Right hindlimb (tissue), 1 donor: Measurements from ENCODE around the gene ACRBP.

Experiments used
- DNase-seq: peaks from one replicate; pipeline ENCODE4 v3.0.0-alpha.2; 2018

The ACRBP gene

DNA sequence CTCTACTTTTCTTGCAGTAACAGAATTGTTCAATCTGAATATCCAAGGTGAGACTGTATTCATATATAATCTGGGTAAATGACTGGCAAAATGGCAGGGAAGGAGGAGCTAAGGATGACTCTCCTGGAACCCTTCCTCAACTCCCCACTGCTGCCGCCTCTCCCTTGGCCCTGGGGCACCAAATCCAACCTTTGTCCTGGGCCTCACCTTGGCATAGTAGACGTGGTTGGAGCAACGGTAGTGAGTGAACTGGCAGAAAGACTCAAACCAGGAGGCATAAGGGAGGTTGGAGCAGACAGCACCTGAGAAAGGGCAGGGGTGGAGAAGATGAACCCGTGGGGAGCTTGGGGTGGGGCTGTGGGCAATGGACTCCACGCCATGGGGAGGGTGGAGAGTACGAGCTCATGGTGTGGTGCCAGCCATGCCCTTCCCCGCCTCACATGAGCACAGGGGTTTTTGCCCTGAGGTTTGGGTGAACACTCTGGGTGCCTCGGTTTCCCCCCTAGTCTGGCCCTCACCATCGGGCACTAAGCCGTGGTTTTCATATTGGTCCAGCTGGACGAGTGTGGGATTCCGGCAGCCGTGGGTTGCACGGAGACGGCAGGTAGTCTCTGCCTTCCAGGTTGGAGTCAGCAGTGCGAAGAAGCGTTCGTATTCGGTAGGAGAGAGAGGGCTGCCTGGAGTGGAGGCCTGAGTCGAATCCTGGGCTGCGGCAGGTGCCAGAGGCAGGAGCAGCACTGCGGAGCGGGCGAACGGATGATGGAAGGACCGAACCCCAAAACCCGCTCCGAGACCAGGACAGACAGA is 753 bp downstream of the ACRBP start:
- DNase-seq, result no peak

DNA sequence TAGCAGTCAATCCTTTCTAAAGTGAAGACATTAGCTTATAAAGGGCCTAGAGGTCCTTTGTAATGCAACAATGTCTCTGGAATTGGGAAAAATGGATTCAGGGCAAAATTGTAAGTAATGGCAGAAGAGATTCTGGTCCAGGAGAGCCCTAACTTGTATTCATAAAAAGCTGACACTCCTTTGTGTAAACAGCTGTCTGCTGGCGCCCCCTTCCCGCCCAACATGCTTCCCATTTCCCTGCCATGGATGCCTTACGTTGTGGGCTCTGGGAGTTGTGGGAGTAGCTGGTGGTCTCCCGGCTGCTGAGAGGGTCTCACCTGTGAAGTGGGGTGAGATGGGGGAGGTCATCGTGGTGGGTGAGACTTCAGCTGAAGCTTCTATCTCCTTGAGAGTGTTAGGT is 2.3 kb downstream of the ACRBP start:
- peak; percentile 67 for DNase-seq

DNA sequence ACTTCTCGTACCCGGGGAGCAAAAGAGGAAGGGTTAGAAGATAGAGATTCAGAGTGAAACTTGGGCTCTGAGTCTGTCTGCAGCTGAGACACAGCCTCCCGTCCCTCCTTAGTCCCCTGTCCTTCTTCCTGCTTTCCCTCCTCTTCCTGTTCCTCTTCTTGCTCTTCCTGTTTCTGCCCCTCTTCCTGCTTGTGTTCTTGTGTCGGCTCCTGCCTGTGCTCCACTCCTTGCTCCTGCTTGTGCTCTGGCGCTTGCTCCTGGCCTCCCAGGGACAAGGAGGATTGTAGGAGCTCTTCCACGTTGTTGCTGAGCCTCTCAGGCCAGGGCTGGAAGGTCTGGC is 3.0 kb downstream of the ACRBP start:
- no peak for DNase-seq

DNA sequence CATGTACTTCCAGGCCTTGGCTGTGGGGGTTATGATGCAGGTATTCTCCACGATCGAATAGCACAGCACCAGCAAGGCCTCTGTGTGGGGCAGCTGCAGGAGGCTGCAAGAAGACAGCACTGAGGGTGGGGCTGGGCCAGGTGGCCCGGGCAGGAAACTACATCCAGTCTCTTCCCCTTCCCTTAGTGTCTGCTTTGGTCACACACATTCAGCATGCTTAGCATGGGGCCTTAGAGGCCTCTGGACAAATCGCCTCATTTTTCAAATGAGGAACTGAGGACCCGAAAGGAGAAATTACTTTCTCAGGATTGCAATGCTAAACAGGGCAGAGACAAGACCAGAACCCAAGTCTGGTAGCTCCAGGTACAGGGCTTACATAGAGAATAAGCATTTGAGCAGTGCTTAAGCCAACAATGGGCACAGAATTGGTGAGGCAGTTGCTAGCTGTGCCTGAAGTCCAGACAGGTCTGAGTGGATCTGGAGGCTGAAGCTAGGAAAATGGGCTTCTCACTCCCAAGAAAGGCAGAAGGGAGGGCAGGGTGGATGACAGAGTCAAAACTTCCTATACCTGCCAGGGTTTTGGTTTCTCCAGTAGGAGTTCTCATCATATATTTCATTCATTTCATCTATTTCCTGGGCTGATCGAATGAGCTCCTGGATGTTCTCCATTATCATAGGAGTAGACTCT is 3.5 kb downstream of the ACRBP start:
- no peak for DNase-seq

DNA sequence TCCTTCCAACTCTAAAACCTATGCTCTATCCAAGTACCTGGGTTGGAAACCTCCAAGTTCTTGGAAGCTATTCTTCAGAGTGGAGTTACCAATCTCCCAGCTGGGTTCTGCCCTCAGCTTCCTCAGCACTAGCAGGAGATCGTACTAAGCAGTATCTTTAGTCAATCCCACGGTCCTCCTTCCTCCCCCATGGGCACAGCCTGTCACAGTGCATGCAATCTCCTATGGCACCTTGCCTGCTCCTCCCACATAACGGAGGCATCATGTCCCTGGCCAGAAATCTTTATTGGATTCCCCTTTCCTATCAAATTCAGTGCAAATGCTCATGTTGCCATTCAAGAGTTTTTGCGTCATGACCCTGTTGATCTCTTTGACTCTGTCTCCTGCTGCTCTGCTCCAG is 6.1 kb downstream of the ACRBP start:
- no peak for DNase-seq

DNA sequence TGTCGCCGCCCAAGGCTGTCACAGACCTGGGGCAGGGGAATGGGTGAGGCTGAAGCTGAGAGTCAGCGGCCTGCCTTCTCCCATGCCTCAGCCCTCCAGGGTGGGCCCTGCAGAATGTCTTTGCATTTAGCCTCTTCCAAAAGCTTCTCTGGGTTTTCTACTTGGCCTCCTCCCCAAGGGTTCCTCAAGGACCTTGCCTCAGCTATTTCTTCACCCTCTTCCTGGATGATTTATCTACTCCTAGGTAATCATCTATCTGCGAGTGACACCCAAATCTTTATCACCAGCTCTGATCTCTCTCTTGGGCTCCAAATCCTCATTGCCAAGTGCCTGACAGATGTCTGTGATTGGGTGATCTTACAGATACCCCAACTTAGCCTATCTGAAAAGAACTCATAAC is 6.7 kb downstream of the ACRBP start:
- no peak for DNase-seq

DNA sequence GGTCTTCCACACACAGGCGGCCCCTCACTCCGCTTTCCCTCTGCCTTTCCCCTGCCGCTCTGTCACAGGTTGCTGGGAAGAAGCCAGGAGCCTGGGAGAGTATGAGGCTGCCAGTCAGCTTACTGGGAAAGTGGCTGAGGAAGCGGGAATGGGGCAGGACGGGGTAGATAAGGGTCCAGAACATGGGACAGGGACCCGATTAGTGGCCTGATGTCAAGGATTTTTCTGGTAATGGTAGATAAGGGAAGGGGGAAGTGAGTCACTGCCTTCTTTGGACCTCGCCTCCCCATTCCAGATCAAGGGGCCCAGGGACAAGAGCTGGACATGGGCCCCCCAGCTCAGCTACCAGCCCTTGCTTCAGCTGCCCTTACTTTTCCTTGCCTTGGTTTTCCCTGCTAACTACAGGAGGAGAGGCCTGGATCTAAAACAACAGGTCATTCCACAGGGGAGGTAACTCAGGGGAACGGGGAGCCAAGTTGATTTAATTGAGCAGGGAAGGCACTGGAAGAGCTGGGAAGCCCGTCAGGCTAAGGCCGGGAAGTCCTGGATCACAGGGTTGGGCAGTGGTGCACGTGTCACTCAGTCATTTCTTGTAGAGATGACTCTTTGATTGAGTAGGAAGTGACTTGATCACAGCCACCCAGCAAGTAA is 8.0 kb downstream of the ACRBP start:
- DNase-seq, result no peak

DNA sequence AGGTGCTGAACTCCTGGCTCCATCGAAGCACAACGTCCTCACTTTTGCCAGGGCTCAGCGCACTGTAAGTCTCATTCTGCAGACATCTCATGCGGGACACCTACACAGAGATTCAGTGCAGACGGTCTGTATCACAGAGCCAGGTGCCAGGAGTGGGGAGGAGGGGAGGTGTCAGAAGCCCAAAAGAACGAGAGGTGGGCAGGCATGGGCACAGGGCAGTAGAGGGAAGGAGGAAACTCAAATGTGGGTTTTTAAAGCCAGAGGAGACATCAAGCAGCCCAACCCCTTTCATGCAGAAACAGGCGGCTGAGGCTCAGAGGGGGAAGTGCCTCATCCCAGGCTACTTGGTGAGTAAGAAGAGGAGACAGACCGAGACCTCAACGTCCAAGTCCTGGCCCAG is 8.9 kb downstream of the ACRBP start:
- DNase-seq, result no peak

DNA sequence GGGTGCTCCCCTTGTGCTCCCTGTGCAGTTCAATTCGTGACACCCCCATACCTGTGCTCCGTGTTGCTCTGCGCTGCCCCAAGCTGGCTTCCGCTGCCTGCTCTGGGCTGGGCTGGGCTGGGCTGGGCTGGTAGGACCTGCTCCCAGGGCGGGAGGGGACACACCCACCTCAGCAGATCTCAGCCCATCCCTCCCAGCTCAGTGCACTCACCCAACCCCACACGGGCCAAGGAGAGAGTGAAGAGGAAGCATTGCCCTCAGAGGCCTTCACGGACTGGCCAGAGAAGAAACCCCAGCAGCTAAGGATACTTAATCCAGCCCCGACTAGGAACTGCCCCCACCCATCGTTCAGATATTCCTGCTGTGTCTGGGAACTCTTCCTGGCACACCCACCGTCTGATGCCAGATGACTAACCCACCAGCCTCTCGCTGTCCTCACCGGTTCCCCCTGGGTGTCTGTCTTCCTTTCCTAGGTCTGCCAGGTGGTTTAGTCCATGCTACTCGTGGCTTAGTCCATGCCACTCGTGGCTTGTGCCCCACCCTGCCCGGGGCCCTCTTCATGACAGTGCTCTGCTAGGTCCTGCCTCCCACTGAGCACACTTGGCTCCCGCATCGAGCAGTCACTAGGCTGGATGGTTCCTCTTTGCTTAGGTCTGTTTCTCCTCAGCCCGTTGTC is 11.2 kb downstream of the ACRBP start, which contains the start of gene LPAR5:
Gene LPAR5, minus strand, starts transcription at position 104 of the 676 bp plus-strand sequence. CDS start 14,711 bp downstream, outside the sequence.
- DNase-seq, result no peak

DNA sequence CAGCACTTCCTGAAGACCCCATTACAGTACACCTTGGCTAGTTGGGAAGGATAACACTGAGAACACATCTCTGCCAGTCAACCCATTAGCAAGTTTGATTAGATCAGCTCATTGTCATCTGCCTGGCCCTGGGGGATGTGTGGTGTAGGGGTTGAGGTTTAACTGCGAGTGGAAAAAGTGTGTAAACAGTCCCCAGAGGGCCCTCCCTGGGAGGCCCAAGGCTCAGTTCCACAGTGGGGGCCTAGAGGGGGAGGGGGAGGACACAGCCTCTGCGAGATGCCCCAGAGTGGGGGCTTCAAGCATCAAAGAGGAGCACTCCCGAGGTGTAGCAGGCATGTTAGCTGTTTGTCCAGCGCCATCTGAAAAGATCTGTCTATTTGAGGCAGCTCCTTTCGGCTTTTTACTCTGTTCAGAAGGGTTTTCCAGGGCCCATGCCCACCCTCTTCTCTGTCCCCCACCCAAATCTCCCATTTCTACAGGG is 11.8 kb downstream of the ACRBP start:
- DNase-seq, result no peak

DNA sequence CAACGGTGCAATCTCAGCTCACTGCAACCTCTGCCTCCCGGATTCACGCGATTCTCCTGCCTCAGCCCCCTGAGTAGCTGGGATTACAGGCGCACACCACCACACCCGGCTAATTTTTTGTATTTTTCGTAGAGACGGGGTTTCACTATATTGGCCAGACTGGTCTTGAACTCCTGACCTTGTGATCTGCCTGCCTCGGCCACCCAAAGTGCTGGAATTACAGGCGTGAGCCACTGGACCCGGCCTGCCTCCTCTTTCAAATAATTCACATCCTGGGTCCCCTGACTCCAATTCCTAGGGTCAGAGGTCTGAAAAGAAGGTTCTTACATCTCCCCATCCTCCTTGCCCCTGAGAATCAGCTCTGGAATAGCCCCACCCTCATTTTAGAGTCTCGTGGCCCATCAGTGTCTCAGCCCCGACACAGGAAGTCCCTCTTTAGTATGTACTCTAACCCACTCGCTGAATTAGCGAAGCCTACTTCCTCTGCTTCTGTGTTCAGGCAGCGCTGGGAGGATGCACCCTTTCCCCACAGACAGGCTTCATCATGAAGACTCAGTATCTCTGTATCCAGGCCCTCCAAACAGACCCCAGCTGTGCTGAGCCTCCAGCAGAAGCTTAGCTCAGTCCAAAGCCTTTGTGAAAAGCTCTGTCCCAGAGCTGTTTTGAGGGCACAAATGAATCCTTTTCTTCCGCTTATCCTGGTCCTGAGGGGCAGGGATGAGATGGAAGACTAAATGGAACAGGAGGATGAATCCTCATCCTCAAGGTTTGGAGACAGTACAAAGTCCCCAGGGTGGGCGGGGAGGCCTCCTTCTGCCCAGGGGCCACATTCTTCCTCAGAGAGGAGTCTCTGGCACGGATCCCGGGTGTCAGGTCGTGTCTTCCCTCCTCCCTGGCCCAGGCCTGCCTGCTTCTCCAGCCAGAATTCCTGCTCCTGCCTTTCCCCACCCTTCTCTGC is 14.9 kb downstream of the ACRBP start:
- peak; percentile 66 for DNase-seq

DNA sequence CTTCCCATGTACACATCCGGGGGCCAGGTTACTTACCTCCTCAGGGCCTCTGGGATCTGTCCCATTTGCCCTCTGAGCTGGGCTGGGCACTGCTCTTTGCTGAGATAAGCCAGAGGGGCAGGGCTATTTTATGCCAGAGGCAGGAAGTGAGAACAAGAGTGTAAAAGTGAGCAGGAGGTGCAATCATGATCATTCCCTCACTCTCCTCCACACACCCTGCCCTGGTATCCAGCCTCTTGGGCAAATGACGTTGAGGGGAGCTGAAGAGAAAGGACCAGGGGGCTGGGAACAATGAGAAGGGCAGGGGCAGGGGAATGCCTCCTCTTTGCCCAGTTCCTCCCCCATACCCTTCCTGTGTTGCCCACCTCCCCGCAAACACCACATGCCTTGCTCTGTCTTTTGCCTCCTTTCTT is 15.7 kb downstream of the ACRBP start:
- no peak for DNase-seq

DNA sequence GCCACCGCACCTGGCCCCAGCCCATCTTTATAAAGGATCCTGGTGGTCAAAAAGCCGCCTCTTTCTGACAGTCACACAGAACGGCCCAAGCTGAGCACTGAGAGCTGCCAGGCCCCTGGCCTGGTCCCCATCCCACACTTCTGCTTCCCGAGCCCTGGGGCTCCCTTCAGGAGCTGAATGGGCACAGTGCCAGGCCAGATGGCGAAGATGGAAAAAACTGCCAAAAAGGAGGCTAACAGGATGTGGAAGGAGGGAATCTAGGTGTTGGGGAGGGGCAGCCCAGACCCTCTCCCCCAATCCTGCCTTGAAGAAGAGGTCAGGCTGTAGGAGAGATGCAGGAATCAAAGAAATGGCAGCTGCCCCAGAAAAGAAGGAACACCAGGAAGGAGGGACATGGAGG is 16.5 kb downstream of the ACRBP start:
- peak; percentile 57 for DNase-seq

DNA sequence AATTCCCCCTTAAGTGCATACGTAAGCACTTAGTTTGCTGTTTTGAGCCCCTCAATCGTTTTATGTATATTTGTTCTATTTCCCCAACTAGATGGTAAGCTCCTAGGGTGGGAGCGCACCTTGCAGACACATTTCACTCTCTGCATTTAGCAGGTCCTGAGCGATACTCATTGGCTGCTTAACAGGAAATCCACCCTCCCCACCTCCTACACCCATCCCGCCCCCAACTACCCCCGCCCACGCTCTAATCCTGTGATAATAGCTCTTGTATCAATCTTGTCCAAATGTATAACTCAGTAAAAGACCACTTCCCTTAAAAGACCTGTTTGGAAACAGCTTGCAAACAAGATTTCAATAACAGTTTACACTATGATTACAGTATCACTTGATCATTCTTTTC is 19.6 kb downstream of the ACRBP start:
- no peak for DNase-seq

DNA sequence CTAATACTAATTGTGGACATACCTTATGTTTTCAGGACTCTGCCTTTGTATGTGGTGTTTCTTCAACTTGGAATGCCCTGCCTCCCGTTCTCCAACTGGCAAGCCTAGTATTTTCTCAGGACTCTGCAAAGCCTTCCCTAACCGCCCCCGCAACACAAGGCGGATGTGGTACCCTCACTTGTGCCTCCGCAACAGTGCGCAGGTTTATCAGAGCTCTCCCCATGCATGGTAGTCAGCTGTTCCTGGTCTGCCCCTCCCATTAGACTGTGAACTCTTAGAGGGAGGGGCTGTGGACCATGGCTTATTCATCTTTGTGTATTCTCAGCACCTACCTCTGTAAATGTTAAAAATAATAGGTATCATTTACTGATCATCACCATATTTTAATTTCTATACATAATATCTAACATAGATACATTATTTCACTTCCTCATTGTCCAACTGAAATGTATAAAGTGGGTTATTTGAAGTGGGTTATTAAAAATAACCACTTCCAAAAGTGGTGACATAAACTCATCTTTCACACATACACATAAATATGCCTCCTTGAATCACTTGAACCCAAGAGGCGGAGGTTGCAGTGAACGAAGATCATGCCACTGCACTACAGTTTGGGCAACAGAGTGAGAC is 20.5 kb downstream of the ACRBP start:
- DNase-seq, result no peak

DNA sequence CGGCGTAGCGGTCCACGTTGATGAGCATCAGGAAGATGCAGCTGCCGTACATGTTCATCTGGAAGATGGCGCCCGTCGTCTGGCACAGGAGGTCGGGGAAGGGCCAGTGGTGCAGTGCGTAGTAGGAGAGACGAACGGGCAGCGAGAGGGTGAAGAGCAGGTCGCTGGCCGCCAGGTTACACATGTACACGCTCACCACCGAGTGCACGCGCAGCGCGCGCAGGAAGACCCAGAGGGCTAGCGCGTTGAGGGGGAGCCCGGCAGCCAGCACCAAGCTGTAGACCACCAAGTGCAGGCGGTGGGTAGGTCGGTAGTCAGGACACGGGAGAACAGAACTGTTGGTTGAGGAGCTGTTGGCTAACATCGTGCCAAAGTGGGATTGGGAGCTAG is 26.4 kb downstream of the ACRBP start:
- no peak for DNase-seq

DNA sequence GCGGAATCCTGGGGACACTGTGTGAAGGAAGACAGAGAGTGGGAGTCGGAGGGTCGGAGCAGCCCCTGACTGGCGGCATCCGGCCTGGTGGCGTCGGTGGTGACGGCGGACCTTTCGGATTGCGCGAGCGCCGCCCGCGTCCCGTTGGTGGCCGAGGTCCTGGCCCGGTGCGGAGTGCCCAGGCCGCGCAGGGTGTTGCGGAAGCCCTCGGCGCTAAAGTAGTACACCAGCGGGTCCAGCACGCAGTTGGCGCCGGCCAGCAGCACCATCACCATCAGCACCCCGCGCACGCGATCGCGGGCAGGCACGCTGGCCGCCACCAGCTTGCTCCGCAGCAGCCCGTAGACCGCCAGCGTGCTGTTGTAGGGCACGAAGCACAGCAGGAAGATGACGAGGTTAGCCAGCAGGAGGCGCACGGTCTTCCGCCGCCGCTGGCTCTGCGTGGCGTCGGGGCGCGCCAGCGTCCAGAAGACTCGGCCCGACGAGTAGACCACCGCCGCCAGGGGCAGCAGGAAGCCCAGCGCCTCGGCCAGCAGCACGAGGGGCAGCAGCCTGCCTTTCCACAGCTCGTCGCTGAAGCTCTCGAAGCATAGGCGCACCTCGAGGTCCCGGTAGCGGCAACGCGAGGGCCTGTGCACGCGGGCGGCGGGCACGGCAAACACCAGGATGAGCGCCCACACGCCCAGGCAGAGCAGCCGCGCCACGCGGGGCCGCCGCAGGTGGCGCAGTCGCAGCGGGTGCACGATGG is 26.9 kb downstream of the ACRBP start:
- peak; percentile 76 for DNase-seq

DNA sequence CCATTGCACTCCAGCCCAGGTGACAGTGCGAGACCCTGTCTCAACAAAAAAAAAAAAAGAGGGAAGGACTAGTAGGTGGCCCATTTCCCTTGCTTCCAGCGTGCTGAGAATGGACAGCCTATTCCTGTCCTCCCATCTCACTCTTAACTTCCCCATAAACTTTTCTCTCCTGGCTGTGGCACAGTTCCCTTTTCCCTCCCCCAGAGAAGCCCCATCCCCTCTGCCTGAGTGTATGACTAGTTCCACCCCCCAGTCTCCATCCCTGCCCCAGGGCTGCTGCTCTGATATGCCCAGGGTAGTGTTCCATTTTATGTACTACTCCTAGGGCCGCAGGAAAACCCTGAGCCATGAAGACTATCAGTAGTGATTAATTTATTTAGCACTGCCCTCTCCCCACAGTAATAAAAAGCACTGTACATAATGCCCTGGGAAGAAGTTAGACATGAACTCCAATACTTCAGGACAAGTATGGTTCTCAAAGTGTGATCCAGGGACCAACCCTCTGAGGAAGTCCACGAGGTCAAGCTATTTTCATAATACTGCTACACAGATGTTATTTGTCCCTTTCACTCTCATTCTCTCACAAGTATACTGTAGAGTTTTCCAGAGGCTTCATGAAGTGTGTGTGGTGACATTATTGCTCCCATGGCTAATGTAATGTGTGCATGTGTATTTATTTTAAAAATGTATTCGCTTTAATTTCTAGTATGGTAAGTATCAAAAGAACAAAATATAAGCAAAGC is 28.6 kb downstream of the ACRBP start:
- no peak for DNase-seq

DNA sequence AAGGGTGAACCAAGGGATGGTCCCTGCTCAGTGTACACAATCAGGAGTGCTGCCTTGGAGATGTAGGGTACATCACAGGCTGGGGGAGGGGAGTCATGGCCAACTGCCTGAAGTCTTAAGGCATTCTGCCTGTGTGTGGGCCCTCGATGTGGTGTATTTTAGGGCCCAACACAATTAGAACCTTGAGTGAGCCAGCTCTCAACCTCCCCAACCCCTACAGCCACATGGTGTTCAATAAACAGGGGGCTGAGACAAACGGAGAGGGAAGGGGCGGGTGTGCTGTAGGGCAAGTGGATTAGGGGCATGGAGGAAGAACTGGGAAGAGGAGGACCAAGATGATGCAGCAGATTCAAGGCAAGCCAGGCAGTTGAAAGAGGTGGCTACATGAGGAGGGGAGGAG is 31.4 kb downstream of the ACRBP start:
- no peak for DNase-seq
